Measurements from ENCODE around the gene TAF7L. TPM values are rescaled to one million over a fixed set of nuclear protein-coding genes. Genes with fewer than 3 reads are reported as not detected.

TAF7L gene
- total RNA-seq, 1 experiment from 2014 or later = 0.18 TPM

DNA sequence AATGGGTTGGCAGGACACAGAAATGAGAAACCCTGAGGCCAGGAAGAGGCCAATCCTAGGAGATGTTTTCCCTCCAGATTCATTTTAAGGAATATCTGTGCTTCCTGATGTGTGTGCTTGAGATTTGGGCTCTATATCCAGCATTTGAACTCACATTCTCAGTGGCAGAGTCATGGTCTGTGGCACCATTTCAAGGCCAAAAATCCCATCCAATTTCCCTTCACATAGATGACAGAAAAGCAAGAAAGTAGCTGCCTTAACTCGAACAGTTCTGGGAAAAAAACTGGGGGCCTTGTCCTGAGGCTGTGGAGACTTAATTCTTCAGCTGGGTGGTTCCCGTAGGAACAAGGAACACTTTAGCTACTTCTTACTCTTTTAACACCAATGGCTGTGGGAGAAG lies 27.4 kb downstream of the TAF7L start:
- no TSS peak for BruUV-seq (replicated peaks)
- CTCF ChIA-PET = no interaction called here

DNA sequence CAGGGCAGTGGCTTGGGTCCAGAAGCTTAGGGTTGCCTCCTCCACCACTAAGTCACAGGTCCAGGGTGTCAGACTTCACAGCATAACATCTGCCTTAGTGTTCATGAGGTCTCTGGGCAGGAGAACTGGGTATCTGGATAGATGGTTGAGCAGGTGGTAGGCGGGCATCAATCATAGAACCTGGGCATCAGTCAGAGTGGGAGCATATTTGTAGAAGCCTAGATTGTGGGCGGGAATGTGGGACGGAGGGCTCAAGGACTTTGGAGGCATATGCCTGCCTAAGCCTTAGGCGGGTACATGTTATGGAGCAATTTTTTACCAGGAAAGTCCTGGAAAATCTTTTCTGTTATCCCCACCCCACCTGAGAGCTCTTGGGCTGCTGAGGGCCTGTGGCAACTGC lies 28.5 kb downstream of the TAF7L start:
- TF ChIP-seq POLR2AphosphoS5 (IDR thresholded peaks at IDR 0.05; ENCODE audit: low read depth, low read length) (no peak), TCF7L2 (IDR thresholded peaks at IDR 0.05; ENCODE audit: low read depth, low read length) (no peak), CTCF (IDR thresholded peaks at IDR 0.05) (no peak), SIN3A (IDR thresholded peaks at IDR 0.05; ENCODE audit: borderline replicate concordance, insufficient read depth, low read depth, low read length) (no peak)
- TF ChIP-seq, protein P1, sequence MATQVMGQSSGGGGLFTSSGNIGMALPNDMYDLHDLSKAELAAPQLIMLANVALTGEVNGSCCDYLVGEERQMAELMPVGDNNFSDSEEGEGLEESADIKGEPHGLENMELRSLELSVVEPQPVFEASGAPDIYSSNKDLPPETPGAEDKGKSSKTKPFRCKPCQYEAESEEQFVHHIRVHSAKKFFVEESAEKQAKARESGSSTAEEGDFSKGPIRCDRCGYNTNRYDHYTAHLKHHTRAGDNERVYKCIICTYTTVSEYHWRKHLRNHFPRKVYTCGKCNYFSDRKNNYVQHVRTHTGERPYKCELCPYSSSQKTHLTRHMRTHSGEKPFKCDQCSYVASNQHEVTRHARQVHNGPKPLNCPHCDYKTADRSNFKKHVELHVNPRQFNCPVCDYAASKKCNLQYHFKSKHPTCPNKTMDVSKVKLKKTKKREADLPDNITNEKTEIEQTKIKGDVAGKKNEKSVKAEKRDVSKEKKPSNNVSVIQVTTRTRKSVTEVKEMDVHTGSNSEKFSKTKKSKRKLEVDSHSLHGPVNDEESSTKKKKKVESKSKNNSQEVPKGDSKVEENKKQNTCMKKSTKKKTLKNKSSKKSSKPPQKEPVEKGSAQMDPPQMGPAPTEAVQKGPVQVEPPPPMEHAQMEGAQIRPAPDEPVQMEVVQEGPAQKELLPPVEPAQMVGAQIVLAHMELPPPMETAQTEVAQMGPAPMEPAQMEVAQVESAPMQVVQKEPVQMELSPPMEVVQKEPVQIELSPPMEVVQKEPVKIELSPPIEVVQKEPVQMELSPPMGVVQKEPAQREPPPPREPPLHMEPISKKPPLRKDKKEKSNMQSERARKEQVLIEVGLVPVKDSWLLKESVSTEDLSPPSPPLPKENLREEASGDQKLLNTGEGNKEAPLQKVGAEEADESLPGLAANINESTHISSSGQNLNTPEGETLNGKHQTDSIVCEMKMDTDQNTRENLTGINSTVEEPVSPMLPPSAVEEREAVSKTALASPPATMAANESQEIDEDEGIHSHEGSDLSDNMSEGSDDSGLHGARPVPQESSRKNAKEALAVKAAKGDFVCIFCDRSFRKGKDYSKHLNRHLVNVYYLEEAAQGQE (IDR thresholded peaks at IDR 0.05; ENCODE audit: insufficient read depth in 1 of 2, low read depth in 2 of 2, low read length in 1 of 2) = no peak
- CTCF ChIA-PET = no interaction called here

More for the DNA sequence above, 27.4 kb downstream of the TAF7L start:
- H3K9me3 ChIP-seq (ENCODE audit: control insufficient read depth, insufficient read depth, low read depth, low read length) = no peaks in the 10 kb centered on the region
- no peaks in the 10 kb centered on the region for H3K27me3 ChIP-seq (ENCODE audit: control insufficient read depth, insufficient read depth, low read length)
- in situ Hi-C loops (cut with HindIII; ENCODE audit: low pct_unique_long_range_greater_than_20kb, low sequenced_read_pairs) = no loop called here
- H3K4me3 ChIP-seq (ENCODE audit: low read depth in 2 of 2, low read length in 2 of 2) = no peak overlapping the region
- DNase-seq (ENCODE audit: low read depth, low spot score) (no peak), ATAC-seq (no peak)
- POLR2A ChIA-PET = no interaction called here
- H3K4me1 ChIP-seq (ENCODE audit: control insufficient read depth, insufficient read depth, low read length) = no peaks in the 10 kb centered on the region
- H3K36me3 ChIP-seq (ENCODE audit: control insufficient read depth, insufficient read depth, low read length) = no peaks in the 10 kb centered on the region
- H3K27ac ChIP-seq (ENCODE audit: low read length) = no peak overlapping the region
- intact Hi-C loops (cut with micrococcal nuclease; ENCODE audit: unreplicated experiment) = no loop called here
- no peak for TF ChIP-seq POLR2AphosphoS5 (IDR thresholded peaks at IDR 0.05; ENCODE audit: low read depth, low read length)
- no peak for TF ChIP-seq TCF7L2 (IDR thresholded peaks at IDR 0.05; ENCODE audit: low read depth, low read length)
- TF ChIP-seq CTCF (IDR thresholded peaks at IDR 0.05) = no peak
- TF ChIP-seq, protein P1 (IDR thresholded peaks at IDR 0.05; ENCODE audit: insufficient read depth in 1 of 2, low read depth in 2 of 2, low read length in 1 of 2) = no peak
- no peak for TF ChIP-seq SIN3A (IDR thresholded peaks at IDR 0.05; ENCODE audit: borderline replicate concordance, insufficient read depth, low read depth, low read length)

More for the DNA sequence above, 28.5 kb downstream of the TAF7L start:
- H3K27me3 ChIP-seq (ENCODE audit: control insufficient read depth, insufficient read depth, low read length) = no peaks in the 10 kb centered on the region
- in situ Hi-C loops (cut with HindIII; ENCODE audit: low pct_unique_long_range_greater_than_20kb, low sequenced_read_pairs) (no loop called here), intact Hi-C loops (cut with micrococcal nuclease; ENCODE audit: unreplicated experiment) (no loop called here)
- no peaks in the 10 kb centered on the region for H3K36me3 ChIP-seq (ENCODE audit: control insufficient read depth, insufficient read depth, low read length)
- no TSS peak for BruUV-seq (replicated peaks)
- no peak overlapping the region for H3K27ac ChIP-seq (ENCODE audit: low read length)
- no peaks in the 10 kb centered on the region for H3K4me1 ChIP-seq (ENCODE audit: control insufficient read depth, insufficient read depth, low read length)
- ATAC-seq = no peak
- H3K9me3 ChIP-seq (ENCODE audit: control insufficient read depth, insufficient read depth, low read depth, low read length) = no peaks in the 10 kb centered on the region
- DNase-seq (ENCODE audit: low read depth, low spot score) = no peak
- POLR2A ChIA-PET = no interaction called here
- H3K4me3 ChIP-seq (ENCODE audit: low read depth in 2 of 2, low read length in 2 of 2) = no peak overlapping the region

Data from Panc1 (cell line).